Activated CD4-positive, alpha-beta T cell treated with anti-CD3 and anti-CD28 coated beads, Interleukin-2, amount 50 U/mL, for 16 hours (primary cell): ENCODE measurements around the gene EMP2.
A peak's percentile ranks its signal among the peaks of the same experiment; 100 is the strongest.
"Not testable (repeated sequence)": the region's sequence is repeated elsewhere in the genome, so short reads cannot be mapped to it uniquely, and the experiment has no call there.

Experiments
- DNase-seq: peaks from one replicate; pipeline ENCODE4 v3.0.0-alpha.2; 2020

The EMP2 gene

GRCh38 chr16:10519929-10520868 is 60.2 kb downstream of the EMP2 start:
- DNase-seq = no peak

- DNase-seq = no peak
These were observed 61.1 kb downstream of the EMP2 start for GRCh38 chr16:10519297-10519696.

- DNase-seq = no peak
These were observed 61.8 kb downstream of the EMP2 start for GRCh38 chr16:10518479-10519041.

GRCh38 chr16:10517868-10518267 is 62.5 kb downstream of the EMP2 start:
- no peak for DNase-seq

- peak; percentile 47 for DNase-seq
These were observed 65.9 kb downstream of the EMP2 start for GRCh38 chr16:10514369-10515055.

- peak; percentile 76 for DNase-seq
These were observed 68.6 kb downstream of the EMP2 start for GRCh38 chr16:10511829-10512228.

- no peak for DNase-seq
These were observed 70.1 kb downstream of the EMP2 start for GRCh38 chr16:10510279-10510678.

GRCh38 chr16:10509534-10510025 is 70.8 kb downstream of the EMP2 start:
- peak; percentile 79 for DNase-seq

- not testable (repeated sequence) for DNase-seq
These were observed 75.1 kb downstream of the EMP2 start for GRCh38 chr16:10505286-10505685.

- DNase-seq = no peak
These were observed 76.0 kb downstream of the EMP2 start for GRCh38 chr16:10504404-10504885.

- DNase-seq = no peak
These were observed 77.6 kb downstream of the EMP2 start for GRCh38 chr16:10502776-10503175.

GRCh38 chr16:10501016-10501607 is 79.3 kb downstream of the EMP2 start:
- no peak for DNase-seq

GRCh38 chr16:10500582-10500981 is 79.8 kb downstream of the EMP2 start:
- no peak for DNase-seq

- no peak for DNase-seq
These were observed 83.0 kb downstream of the EMP2 start for GRCh38 chr16:10497132-10498101.

- DNase-seq = no peak
These were observed 85.4 kb downstream of the EMP2 start for GRCh38 chr16:10495031-10495345.

GRCh38 chr16:10494343-10495030 is 85.9 kb downstream of the EMP2 start:
- DNase-seq = peak; percentile 48

GRCh38 chr16:10493276-10493675 is 87.1 kb downstream of the EMP2 start:
- DNase-seq = no peak

- DNase-seq = no peak
These were observed 90.3 kb downstream of the EMP2 start for GRCh38 chr16:10490141-10490540.

- no peak for DNase-seq
These were observed 94.6 kb downstream of the EMP2 start for GRCh38 chr16:10485698-10486382.

- DNase-seq = no peak
These were observed 95.2 kb downstream of the EMP2 start for GRCh38 chr16:10485159-10485558.

- DNase-seq = no peak
These were observed 100.2 kb downstream of the EMP2 start for GRCh38 chr16:10480151-10480550.
